Stimulated activated CD4-positive, alpha-beta T cell treated with anti-CD3 and anti-CD28 coated beads, Interleukin-15, amount 100 ng/mL, for 48 hours (primary cell): ENCODE data around the gene GNAI2.
"Not testable (repeated sequence)": the region's sequence is repeated elsewhere in the genome, so short reads cannot be mapped to it uniquely, and the experiment has no call there.

Source experiments
- DNase-seq, 2 donors: peaks; one replicate each; pipeline ENCODE4 v3.0.0-alpha.2; 2020; ENCODE audit warnings: low read depth in 2 of 2

Gene GNAI2

GRCh38 chr3:50264383-50264963 lies 28.5 kb downstream of the GNAI2 start:
- DNase-seq, result no peak

- no peak for DNase-seq
These were observed 29.0 kb downstream of the GNAI2 start for GRCh38 chr3:50264964-50265485.

- no peak for DNase-seq
These were observed 29.6 kb downstream of the GNAI2 start for GRCh38 chr3:50265571-50265970.

GRCh38 chr3:50266017-50266416 lies 30.0 kb downstream of the GNAI2 start:
- no peak for DNase-seq

- DNase-seq, result no peak
These were observed 30.8 kb downstream of the GNAI2 start for GRCh38 chr3:50266836-50267235.

- DNase-seq, result no peak
These were observed 31.4 kb downstream of the GNAI2 start for GRCh38 chr3:50267280-50267913.

- no peak for DNase-seq
These were observed 32.3 kb downstream of the GNAI2 start for GRCh38 chr3:50268276-50268675.

GRCh38 chr3:50268703-50269451 lies 32.9 kb downstream of the GNAI2 start, which contains the start of gene SEMA3B:
TSS of gene SEMA3B (plus strand) at chr3:50269147. CDS start at chr3:50269241, 94 bp downstream.
- no peak for DNase-seq

- no peak for DNase-seq
These were observed 33.5 kb downstream of the GNAI2 start for GRCh38 chr3:50269460-50269859.

- DNase-seq, result no peak
These were observed 34.0 kb downstream of the GNAI2 start for GRCh38 chr3:50269977-50270413.

- no peak for DNase-seq
These were observed 34.6 kb downstream of the GNAI2 start for GRCh38 chr3:50270422-50271224.

- DNase-seq, result no peak
These were observed 35.4 kb downstream of the GNAI2 start for GRCh38 chr3:50271314-50271936.

- not testable (repeated sequence) for DNase-seq
These were observed 36.5 kb downstream of the GNAI2 start for GRCh38 chr3:50272538-50272910.

- peak; percentile 79 to 89 for DNase-seq
These were observed 37.1 kb downstream of the GNAI2 start for GRCh38 chr3:50272911-50273688.

GRCh38 chr3:50273689-50274065 lies 37.7 kb downstream of the GNAI2 start:
- DNase-seq, result no peak

- peak; percentile 65 to 68 for DNase-seq
These were observed 38.5 kb downstream of the GNAI2 start for GRCh38 chr3:50274371-50275104.

GRCh38 chr3:50275141-50275995 lies 39.4 kb downstream of the GNAI2 start:
- DNase-seq, result no peak

- DNase-seq, result no peak
These were observed 40.2 kb downstream of the GNAI2 start for GRCh38 chr3:50275996-50276761.
